ENCODE results near the gene MON2. TPM values are rescaled to one million over a fixed set of nuclear protein-coding genes. Genes with fewer than 3 reads are reported as not detected.

MON2 gene
- total and polyA plus RNA-seq, 2 donors = 12.8 to 302 TPM

DNA sequence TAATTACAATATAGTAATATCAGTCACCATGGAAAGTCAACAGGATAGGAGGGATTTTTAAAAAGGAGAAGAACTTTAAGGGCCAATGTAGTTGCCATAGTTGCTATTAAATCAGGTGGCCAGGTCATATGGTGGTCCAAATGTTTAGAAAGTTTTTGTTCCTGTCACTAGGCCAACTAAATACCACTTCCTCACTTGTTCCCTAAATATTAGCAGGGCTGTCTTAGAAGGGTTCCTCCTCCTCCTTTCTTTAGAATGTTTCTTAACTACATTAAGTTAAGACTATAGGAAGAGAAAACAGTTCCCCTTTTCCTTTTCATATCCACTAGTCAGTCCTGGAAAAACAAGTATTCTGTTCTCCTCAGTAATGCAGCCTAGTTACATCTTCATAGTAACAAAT is 50.3 kb downstream of the MON2 start:
- no peak for DNase-seq (ENCODE audit: extremely low spot score)
- Histone ChIP-seq H3K4me1 (ENCODE audit: insufficient read depth) (no peaks in the 10 kb centered on the region), H3K4me3 (ENCODE audit: low read depth, low read length) (no peak overlapping the region), H3K36me3 (ENCODE audit: insufficient read depth) (no peaks in the 10 kb centered on the region), H3K27ac (ENCODE audit: low read depth) (no peak overlapping the region)

DNA sequence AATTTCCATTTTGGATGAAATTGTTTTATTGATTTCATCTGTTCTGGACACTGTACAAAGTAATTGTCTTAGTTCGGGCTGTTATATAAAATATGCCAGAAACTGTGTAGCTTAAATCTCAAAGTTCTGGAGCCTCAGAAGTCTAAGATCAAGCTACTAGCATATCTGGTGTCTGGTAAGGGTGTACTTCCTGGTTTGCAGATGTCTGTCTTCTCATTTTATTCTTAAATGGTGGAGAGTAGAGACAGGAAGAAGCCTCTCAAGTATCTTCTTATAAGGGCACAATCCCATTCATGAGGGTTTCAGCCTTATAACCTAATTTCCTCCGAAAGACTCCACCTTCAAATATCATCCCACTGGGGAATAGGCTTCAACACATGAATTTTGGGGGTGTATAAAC is 51.3 kb downstream of the MON2 start:
- DNase-seq (ENCODE audit: extremely low spot score) = no peak
- H3K4me1 ChIP-seq (ENCODE audit: insufficient read depth) = no peaks in the 10 kb centered on the region
- WGBS = 91% methylated on average over 2 of the region's 2 CpGs
- H3K4me3 ChIP-seq (ENCODE audit: low read depth, low read length) = no peak overlapping the region
- no peak overlapping the region for H3K27ac ChIP-seq (ENCODE audit: low read depth)
- no peaks in the 10 kb centered on the region for H3K36me3 ChIP-seq (ENCODE audit: insufficient read depth)

DNA sequence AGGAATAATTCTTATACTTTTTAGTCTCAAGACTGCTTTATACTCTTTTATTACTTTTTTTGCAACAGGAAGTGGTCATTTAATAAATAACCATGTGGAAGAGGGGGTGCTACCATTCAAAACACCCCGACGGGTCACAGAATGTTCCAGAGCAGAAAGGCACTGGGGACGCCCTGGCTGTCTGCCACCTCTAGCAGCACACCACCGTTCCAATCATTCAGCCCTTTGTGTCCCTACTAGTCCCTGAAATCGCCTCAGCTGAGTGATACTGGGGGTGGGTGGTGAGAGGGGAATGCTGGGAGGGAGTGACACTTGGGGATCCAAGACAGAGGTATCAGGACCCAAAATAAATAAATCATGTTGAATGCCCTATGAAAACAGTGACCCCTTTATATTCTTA is 52.4 kb downstream of the MON2 start:
- no peak overlapping the region for H3K4me3 ChIP-seq (ENCODE audit: low read depth, low read length)
- WGBS = 79% methylated on average over 5 of the region's 5 CpGs
- no peak for DNase-seq (ENCODE audit: extremely low spot score)
- H3K27ac ChIP-seq (ENCODE audit: low read depth) = no peak overlapping the region
- H3K36me3 ChIP-seq (ENCODE audit: insufficient read depth) = no peaks in the 10 kb centered on the region
- no peaks in the 10 kb centered on the region for H3K4me1 ChIP-seq (ENCODE audit: insufficient read depth)

DNA sequence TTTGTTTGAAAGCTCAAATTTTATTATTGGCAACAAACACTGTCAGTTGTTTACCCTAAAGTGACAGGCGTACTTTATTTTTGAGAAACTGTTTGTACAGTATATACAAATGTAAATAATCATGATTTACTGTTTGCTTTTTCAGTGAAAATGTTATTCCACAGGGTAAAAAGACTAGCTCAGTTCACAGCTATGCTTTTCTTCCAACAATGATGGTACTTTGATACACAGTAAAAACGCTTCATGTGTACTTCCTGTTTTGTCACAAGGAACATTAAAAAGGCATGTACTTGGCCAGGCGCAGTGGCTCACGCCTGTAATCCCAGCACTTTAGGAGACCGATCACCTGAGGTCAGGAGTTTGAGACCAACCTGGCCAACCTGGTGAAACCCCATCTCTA is 53.7 kb downstream of the MON2 start:
- 81% methylated on average over 5 of the region's 5 CpGs for WGBS
- no peaks in the 10 kb centered on the region for H3K36me3 ChIP-seq (ENCODE audit: insufficient read depth)
- no peaks in the 10 kb centered on the region for H3K4me1 ChIP-seq (ENCODE audit: insufficient read depth)
- no peak overlapping the region for H3K27ac ChIP-seq (ENCODE audit: low read depth)
- no peak overlapping the region for H3K4me3 ChIP-seq (ENCODE audit: low read depth, low read length)
- no peak for DNase-seq (ENCODE audit: extremely low spot score)

DNA sequence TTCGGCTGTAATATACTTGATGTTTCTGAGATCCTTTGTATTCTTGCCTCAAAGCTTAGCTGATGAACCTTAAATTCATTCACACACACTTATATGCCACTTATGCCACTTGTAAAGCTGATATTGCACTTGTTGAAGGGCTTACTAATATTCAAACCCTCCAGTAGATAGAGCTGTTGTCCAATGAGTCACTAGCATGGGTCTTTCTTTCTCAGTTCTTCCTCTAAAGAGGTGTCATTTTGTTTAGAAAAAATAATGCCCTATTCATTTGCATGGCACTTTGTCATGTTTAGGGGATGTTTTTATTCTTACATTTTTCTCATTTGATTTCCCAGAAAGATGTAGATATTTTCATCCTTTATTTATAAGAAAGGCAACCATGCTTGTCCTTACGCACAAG is 56.4 kb downstream of the MON2 start:
- WGBS = 96% methylated on average over 2 of the region's 2 CpGs
- no peaks in the 10 kb centered on the region for H3K36me3 ChIP-seq (ENCODE audit: insufficient read depth)
- no peak for DNase-seq (ENCODE audit: extremely low spot score)

DNA sequence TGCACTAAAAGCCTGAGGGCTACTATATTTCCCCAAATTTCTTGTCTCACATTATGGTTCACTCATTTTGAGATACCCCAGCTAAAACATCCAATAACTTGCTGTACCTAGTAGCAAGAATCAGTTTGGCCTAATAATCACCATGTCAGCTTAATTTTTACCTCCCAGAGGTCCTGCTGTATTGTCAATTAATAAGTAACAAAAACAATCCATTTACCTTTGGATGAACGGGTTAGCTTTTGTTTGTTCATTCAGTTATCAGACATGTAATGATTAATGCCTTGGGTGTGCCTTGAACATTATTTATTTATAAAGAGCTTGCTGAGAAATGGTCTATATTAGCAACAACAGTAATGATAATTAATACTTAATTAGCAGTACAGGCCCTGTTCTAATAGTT is 57.0 kb downstream of the MON2 start:
- 73% methylated on average over 1 of the region's 1 CpG for WGBS
- no peak overlapping the region for H3K27ac ChIP-seq (ENCODE audit: low read depth)
- no peaks in the 10 kb centered on the region for H3K36me3 ChIP-seq (ENCODE audit: insufficient read depth)

More for the DNA sequence above, 56.4 kb downstream of the MON2 start:
- no peaks in the 10 kb centered on the region for H3K4me1 ChIP-seq (ENCODE audit: insufficient read depth)
- H3K4me3 ChIP-seq (ENCODE audit: low read depth, low read length) = no peak overlapping the region
- no peak overlapping the region for H3K27ac ChIP-seq (ENCODE audit: low read depth)

DNA sequence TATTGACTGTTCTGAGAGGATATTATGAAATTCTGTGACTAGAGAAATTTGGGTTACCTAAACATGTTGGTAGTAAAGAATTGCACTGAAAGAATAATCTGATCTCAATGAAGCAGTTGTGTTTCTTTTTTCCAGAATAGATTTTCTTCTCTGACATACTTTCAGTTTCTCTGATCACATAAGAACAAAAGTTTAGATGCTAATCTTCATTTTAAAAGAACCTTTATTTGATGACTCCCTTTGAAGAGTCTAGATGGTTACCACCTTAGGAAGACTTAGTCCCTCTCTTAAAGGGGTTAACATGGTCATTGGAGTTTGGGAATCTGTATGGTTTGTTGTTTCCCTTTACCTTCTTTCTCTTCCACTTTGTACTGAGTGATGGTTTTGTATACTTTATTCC is 58.6 kb downstream of the MON2 start:
- Histone ChIP-seq H3K4me1 (ENCODE audit: insufficient read depth) (no peaks in the 10 kb centered on the region), H3K4me3 (ENCODE audit: low read depth, low read length) (no peak overlapping the region), H3K36me3 (ENCODE audit: insufficient read depth) (no peaks in the 10 kb centered on the region), H3K27ac (ENCODE audit: low read depth) (no peak overlapping the region)
- no peak for DNase-seq (ENCODE audit: extremely low spot score)

More for the DNA sequence above, 57.0 kb downstream of the MON2 start:
- no peaks in the 10 kb centered on the region for H3K4me1 ChIP-seq (ENCODE audit: insufficient read depth)
- H3K4me3 ChIP-seq (ENCODE audit: low read depth, low read length) = no peak overlapping the region
- no peak for DNase-seq (ENCODE audit: extremely low spot score)

DNA sequence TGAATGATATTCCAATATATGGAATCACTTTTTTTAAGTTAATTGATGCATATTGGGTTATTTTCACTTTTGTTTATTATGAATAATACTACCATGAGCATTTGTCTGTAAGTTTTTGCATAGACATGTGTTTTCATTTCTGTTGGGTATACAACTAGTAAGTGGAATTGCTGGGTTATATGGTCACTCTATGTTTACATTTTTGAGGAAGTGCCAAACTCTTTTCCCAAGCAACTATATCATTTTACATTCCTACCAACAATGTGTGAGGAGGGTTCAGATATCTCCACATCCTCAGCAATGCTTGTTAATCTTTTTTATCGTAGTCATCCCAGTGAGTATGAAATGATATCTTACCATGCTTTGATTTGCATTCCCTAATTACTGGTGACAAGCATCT is 64.0 kb downstream of the MON2 start:
- H3K36me3 ChIP-seq (ENCODE audit: insufficient read depth) = peaks cover 2% of the 10 kb centered on the region

DNA sequence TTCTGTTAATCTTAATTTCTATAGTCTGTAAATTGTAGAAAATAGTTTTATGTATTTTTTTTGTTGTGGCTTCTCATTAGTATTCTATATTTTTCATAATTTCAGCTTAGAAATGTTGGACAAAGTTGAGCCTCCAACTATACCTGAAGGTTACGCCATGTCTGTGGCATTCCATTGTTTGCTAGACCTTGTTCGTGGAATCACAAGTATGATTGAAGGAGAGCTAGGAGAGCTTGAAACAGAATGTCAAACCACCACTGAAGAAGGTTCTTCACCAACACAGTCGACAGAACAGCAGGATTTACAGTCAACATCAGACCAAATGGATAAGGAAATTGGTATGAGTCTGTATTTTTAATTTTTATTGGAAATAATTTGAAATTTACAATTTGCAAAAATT is 65.7 kb downstream of the MON2 start:
- no peak overlapping the region for H3K4me3 ChIP-seq (ENCODE audit: low read depth, low read length)
- H3K27ac ChIP-seq (ENCODE audit: low read depth) = no peak overlapping the region
- 82% methylated on average over 3 of the region's 3 CpGs for WGBS
- no peak for DNase-seq (ENCODE audit: extremely low spot score)
- peaks cover 2% of the 10 kb centered on the region for H3K36me3 ChIP-seq (ENCODE audit: insufficient read depth)
- H3K4me1 ChIP-seq (ENCODE audit: insufficient read depth) = no peaks in the 10 kb centered on the region

More for the DNA sequence above, 64.0 kb downstream of the MON2 start:
- H3K4me3 ChIP-seq (ENCODE audit: low read depth, low read length) = no peak overlapping the region
- DNase-seq (ENCODE audit: extremely low spot score) = no peak
- no peaks in the 10 kb centered on the region for H3K4me1 ChIP-seq (ENCODE audit: insufficient read depth)
- no peak overlapping the region for H3K27ac ChIP-seq (ENCODE audit: low read depth)
- whole genome bisulfite sequencing = 32% methylated on average over 1 of the region's 1 CpG

DNA sequence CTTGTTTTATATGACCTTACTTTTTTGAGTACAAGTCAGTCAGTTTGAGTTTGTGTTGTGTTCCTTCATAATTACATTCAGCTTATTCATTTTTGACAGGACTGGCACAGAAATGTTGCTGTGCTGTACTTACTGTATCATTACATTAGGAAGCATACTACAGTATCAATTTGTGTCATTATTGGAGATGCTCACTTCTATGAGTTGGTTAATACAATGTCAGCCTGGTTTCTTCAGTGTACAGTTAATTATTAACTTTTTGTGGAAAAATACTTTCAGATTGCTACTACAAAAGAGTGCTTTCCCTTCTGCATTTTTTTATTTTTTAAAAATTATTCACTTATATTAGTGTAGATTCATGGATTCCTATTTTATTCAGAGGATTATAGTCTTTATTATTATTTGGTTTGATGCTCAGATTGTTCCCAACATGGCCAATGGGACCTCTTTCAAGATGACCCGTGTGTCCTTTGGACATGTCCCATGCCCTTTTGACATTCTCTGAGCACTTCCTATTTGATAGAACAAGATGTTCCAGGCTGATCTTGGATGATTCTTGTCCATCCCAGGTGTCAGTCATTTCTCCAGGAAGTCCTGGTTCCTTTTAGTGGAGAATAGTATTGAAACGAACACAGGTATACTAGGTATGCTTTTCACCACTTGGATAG is 66.6 kb downstream of the MON2 start:
- Histone ChIP-seq H3K27ac (ENCODE audit: low read depth) (no peak overlapping the region), H3K4me3 (ENCODE audit: low read depth, low read length) (no peak overlapping the region), H3K36me3 (ENCODE audit: insufficient read depth) (peaks cover 2% of the 10 kb centered on the region), H3K4me1 (ENCODE audit: insufficient read depth) (no peaks in the 10 kb centered on the region)
- 90% methylated on average over 2 of the region's 2 CpGs for WGBS
- DNase-seq (ENCODE audit: extremely low spot score) = no peak

DNA sequence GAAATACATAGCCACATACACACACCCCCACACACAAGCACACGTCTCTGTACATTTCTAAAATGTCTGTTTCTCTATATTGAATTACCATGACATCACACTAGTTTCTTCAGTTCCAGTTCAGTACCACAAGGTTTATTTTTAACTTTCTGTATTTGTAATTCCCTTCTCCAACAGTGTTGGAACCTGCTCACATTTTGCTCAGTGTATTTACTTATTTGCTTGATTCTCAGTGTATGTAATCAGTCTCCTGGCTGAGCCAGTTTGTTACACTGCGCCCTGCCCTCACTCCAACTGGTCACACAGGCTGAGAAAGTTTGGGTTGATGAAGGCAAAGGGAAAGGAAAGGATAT is 67.1 kb downstream of the MON2 start:
- no peak for DNase-seq (ENCODE audit: extremely low spot score)
- Histone ChIP-seq H3K36me3 (ENCODE audit: insufficient read depth) (peaks cover 2% of the 10 kb centered on the region), H3K4me3 (ENCODE audit: low read depth, low read length) (no peak overlapping the region), H3K4me1 (ENCODE audit: insufficient read depth) (no peaks in the 10 kb centered on the region), H3K27ac (ENCODE audit: low read depth) (no peak overlapping the region)
- 94% methylated on average over 2 of the region's 2 CpGs for WGBS

DNA sequence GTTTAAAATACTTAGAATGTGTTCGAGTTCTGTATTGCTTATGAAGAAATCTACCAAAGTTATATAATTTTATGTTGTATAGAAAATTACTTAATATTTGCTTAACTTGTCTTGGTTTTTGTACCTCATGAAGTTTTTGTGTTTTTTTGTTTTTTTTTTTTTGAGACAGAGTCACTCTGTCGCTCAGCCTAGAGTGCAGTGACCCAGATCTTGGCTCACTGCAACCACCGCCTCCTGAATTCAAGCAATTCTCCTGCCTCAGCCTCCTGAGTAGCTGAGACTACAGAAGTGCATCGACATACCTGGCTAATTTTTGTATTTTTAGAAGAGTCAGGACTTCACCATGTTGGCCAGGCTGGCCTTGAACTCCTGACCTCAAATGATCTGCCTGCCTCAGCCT is 69.9 kb downstream of the MON2 start:
- peaks cover 2% of the 10 kb centered on the region for H3K36me3 ChIP-seq (ENCODE audit: insufficient read depth)
- 79% methylated on average over 4 of the region's 4 CpGs for WGBS
- H3K27ac ChIP-seq (ENCODE audit: low read depth) = no peak overlapping the region

DNA sequence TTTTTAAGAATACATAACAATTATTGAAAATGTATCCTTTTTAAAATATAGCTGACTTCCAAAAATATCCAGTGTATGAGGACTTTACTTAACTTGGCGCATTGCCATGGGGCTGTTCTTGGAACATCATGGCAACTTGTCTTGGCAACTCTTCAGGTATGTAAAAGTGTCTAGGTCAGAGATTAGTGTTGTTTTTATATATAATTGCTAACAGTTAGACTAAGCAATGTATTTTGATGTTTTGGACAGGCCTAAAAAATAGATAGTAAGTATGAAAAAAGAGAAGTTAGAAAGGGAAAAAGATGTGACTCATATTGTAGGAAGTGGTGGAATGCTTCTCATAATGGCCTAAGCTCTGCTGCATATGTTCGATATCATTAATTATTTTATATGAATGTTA is 70.9 kb downstream of the MON2 start:
- 85% methylated on average over 2 of the region's 2 CpGs for WGBS
- DNase-seq (ENCODE audit: extremely low spot score) = no peak
- Histone ChIP-seq H3K36me3 (ENCODE audit: insufficient read depth) (peaks cover 2% of the 10 kb centered on the region), H3K4me1 (ENCODE audit: insufficient read depth) (no peaks in the 10 kb centered on the region), H3K27ac (ENCODE audit: low read depth) (no peak overlapping the region), H3K4me3 (ENCODE audit: low read depth, low read length) (no peak overlapping the region)

More for the DNA sequence above, 69.9 kb downstream of the MON2 start:
- no peak overlapping the region for H3K4me3 ChIP-seq (ENCODE audit: low read depth, low read length)
- no peaks in the 10 kb centered on the region for H3K4me1 ChIP-seq (ENCODE audit: insufficient read depth)
- DNase-seq (ENCODE audit: extremely low spot score) = no peak

DNA sequence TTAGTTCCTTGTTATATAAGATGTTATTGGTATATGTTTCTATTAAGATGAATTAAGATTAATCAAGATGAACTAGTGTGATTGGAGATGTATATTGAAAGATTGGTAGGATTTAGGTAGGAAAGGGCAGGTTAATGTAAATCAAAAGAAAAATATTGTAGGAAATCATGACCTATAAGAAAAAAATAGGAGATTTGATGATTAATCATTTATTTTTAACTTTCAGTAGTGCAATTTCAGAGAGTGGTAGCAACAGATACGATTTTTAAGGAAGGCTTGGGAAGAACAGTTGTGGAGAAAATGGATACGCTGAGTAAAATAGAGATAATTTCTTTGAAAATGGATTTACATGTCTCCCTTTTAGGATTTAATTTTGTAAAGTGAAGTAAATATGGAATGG is 73.7 kb downstream of the MON2 start:
- WGBS = 70% methylated on average over 2 of the region's 2 CpGs
- peaks cover 1% of the 10 kb centered on the region for H3K36me3 ChIP-seq (ENCODE audit: insufficient read depth)
- DNase-seq (ENCODE audit: extremely low spot score) = no peak

DNA sequence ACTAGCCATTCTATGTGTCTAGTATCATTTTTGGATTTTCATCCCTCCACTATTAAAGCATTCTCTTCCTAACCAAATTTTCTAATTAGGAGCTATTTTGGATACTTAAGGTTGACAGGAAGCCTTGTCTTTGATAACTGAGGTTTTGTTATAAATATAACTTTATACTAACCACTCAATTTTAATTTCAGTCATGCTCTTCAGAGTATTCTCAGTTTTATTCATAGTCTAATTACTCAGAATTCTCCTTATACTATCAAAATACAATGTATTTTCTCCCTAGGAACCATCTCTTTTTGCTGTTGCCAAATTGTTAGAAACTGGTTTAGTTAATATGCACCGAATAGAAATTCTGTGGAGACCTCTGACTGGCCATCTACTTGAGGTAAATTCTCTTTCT is 76.2 kb downstream of the MON2 start:
- Histone ChIP-seq H3K4me1 (ENCODE audit: insufficient read depth) (no peaks in the 10 kb centered on the region), H3K4me3 (ENCODE audit: low read depth, low read length) (no peak overlapping the region), H3K27ac (ENCODE audit: low read depth) (no peak overlapping the region), H3K36me3 (ENCODE audit: insufficient read depth) (no peaks in the 10 kb centered on the region)
- DNase-seq (ENCODE audit: extremely low spot score) = no peak
- WGBS = 99% methylated on average over 1 of the region's 1 CpG

More for the DNA sequence above, 73.7 kb downstream of the MON2 start:
- H3K27ac ChIP-seq (ENCODE audit: low read depth) = no peak overlapping the region
- no peak overlapping the region for H3K4me3 ChIP-seq (ENCODE audit: low read depth, low read length)
- no peaks in the 10 kb centered on the region for H3K4me1 ChIP-seq (ENCODE audit: insufficient read depth)

Data from urinary bladder (tissue), 4 donors.